Endodermal cell (in vitro differentiated cells): ENCODE data around the gene PCSK7. TPM values are rescaled to one million over a fixed set of nuclear protein-coding genes. Genes with fewer than 3 reads are reported as not detected.

ENCODE experiments used
- DNase-seq: peaks from one replicate; pipeline ENCODE4 v3.0.0-alpha.2; 2017
- H3K27ac ChIP-seq: 2 replicates; pipeline ENCODE4 v1.5.1; 2013; ENCODE audit warnings: mild to moderate bottlenecking, low read depth, low read length, moderate library complexity
- H3K27me3 ChIP-seq: 2 replicates; pipeline ENCODE4 v1.6.1; 2013; ENCODE audit warnings: mild to moderate bottlenecking, low read length, moderate library complexity; ENCODE audit not compliant: insufficient read depth, control insufficient read depth, poor library complexity, severe bottlenecking
- H3K36me3 ChIP-seq: 2 replicates; pipeline ENCODE4 v1.7.0; 2013; ENCODE audit warnings: mild to moderate bottlenecking, low read length, moderate library complexity; ENCODE audit not compliant: control insufficient read depth, insufficient read depth
- H3K4me1 ChIP-seq: one replicate; pipeline ENCODE4 v1.7.0; 2013; ENCODE audit warnings: low read length; ENCODE audit not compliant: control insufficient read depth, insufficient read depth
- H3K4me3 ChIP-seq: 2 replicates; pipeline ENCODE4 v1.5.1; 2013; ENCODE audit warnings: mild to moderate bottlenecking, low read length, moderate library complexity
- H3K9ac ChIP-seq: 2 replicates; pipeline ENCODE4 v1.6.1; 2013; ENCODE audit warnings: mild to moderate bottlenecking, low read length, moderate library complexity; ENCODE audit not compliant: poor library complexity, severe bottlenecking; ENCODE audit errors: extremely low read depth
- H3K9me3 ChIP-seq: 2 replicates; pipeline ENCODE4 v1.6.1; 2013; ENCODE audit warnings: mild to moderate bottlenecking, low read length, moderate library complexity; ENCODE audit not compliant: control insufficient read depth
- H3K27ac Mint-ChIP-seq: 2 replicates; pipeline ENCODE4 v1.8.0; 2020; ENCODE audit warnings: mixed read lengths
- H3K27me3 Mint-ChIP-seq: 2 replicates; pipeline ENCODE4 v1.8.0; 2021; ENCODE audit warnings: mild to moderate bottlenecking, mixed read lengths; ENCODE audit not compliant: insufficient read depth
- H3K36me3 Mint-ChIP-seq: 2 replicates; pipeline ENCODE4 v1.8.0; 2020; ENCODE audit warnings: low read depth, mixed read lengths
- H3K4me1 Mint-ChIP-seq: 2 replicates; pipeline ENCODE4 v1.8.0; 2020; ENCODE audit warnings: mixed read lengths
- H3K4me3 Mint-ChIP-seq: 2 replicates; pipeline ENCODE4 v1.8.0; 2020; ENCODE audit warnings: mild to moderate bottlenecking, moderate library complexity, mixed read lengths
- H3K9me3 Mint-ChIP-seq: 2 replicates; pipeline ENCODE4 v1.8.0; 2020; ENCODE audit warnings: mild to moderate bottlenecking, mixed read lengths
- WGBS, 2 experiments: methylation state at CpG; one replicate each; pipeline versions ENCODE4 v1.1.5 to v1.1.7; 2013; ENCODE audit warnings: missing lambda C conversion rate in 2 of 2, mixed read lengths in 1 of 2; ENCODE audit not compliant: insufficient coverage in 1 of 2, insufficient read length in 1 of 2; 5-methylcytosine and 5-hydroxymethylcytosine counted together
- total RNA-seq, 2 donors: library from RNA; stranded (reverse); fragmentation: NEBNext Ultra II Directional in 1 of 2; extraction: Animal tissue kit (Norgen Biotek cat#: 25700) in 1 of 2; gene quantifications; 2 replicates in 1 of 2; 3 replicates in 1 of 2; pipeline ENCODE4 v1.2.1, GENCODE V29; 2021
- TF ChIP-seq, protein P1 (sequence below): fragments of 200-600 bp; sonication (generic); conservative IDR thresholded peaks from 2 replicates; pipeline ENCODE4 v1.5.0; 2021; ENCODE audit warnings: antibody characterized with exemption, mild to moderate bottlenecking

Gene PCSK7
- total RNA-seq, 2 donors from 2014 or later: 56.5 to 58.6 TPM

DNA sequence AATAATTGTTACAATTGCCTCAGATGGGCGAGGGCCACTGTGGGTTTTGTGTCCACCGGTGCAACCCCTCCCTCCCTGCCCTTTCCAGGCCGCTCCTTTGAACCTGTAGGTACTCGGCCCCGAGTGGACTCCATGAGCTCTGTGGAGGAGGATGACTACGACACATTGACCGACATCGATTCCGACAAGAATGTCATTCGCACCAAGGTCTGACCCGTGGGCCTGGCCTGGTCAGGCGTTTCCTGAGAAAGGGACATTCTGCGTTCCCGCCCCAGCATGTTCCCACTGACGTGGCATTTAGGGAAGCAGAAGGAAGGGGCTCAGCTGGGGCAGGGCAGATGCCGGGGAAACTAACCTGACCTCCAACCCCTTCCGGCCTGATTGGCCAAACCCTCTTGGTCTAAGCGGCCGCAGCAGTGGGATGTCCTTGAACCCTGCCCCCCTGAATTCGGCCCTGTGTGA lies 43.2 kb downstream of the PCSK7 start:
- Histone ChIP-seq H3K36me3 (peaks cover 19% of the 10 kb centered on the region), H3K9me3 (no peaks in the 10 kb centered on the region), H3K4me3 (no peak overlapping the region), H3K9ac (no peak overlapping the region), H3K27ac (no peak overlapping the region), H3K4me1 (no peaks in the 10 kb centered on the region), H3K27me3 (no peaks in the 10 kb centered on the region)
- Mint-ChIP-seq H3K9me3 (no peaks in the 10 kb centered on the region), H3K36me3 (peaks cover 34% of the 10 kb centered on the region), H3K4me3 (no peak overlapping the region), H3K27me3 (no peaks in the 10 kb centered on the region), H3K4me1 (no peaks in the 10 kb centered on the region), H3K27ac (no peak overlapping the region)
- WGBS, 2 experiments: 89 to 90% methylated on average over 19 to 20 of the region's 20 CpGs
- TF ChIP-seq, protein P1, sequence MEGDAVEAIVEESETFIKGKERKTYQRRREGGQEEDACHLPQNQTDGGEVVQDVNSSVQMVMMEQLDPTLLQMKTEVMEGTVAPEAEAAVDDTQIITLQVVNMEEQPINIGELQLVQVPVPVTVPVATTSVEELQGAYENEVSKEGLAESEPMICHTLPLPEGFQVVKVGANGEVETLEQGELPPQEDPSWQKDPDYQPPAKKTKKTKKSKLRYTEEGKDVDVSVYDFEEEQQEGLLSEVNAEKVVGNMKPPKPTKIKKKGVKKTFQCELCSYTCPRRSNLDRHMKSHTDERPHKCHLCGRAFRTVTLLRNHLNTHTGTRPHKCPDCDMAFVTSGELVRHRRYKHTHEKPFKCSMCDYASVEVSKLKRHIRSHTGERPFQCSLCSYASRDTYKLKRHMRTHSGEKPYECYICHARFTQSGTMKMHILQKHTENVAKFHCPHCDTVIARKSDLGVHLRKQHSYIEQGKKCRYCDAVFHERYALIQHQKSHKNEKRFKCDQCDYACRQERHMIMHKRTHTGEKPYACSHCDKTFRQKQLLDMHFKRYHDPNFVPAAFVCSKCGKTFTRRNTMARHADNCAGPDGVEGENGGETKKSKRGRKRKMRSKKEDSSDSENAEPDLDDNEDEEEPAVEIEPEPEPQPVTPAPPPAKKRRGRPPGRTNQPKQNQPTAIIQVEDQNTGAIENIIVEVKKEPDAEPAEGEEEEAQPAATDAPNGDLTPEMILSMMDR: no peak
- peak; percentile 41 for DNase-seq

GRCh38 chr11:117187799-117188481 lies 43.9 kb downstream of the PCSK7 start:
- H3K4me1 Mint-ChIP-seq: no peaks in the 10 kb centered on the region
- Histone ChIP-seq H3K9me3 (no peaks in the 10 kb centered on the region), H3K36me3 (peaks cover 23% of the 10 kb centered on the region), H3K27ac (no peak overlapping the region), H3K4me1 (no peaks in the 10 kb centered on the region), H3K4me3 (no peak overlapping the region), H3K27me3 (no peaks in the 10 kb centered on the region), H3K9ac (no peak overlapping the region)
- H3K4me3 Mint-ChIP-seq: no peak overlapping the region
- TF ChIP-seq, protein P1: no peak
- no peaks in the 10 kb centered on the region for H3K9me3 Mint-ChIP-seq
- 93% methylated on average over 9 to 16 of the region's 16 CpGs for WGBS, 2 experiments
- no peak overlapping the region for H3K27ac Mint-ChIP-seq
- H3K36me3 Mint-ChIP-seq: peaks cover 33% of the 10 kb centered on the region
- no peaks in the 10 kb centered on the region for H3K27me3 Mint-ChIP-seq
- peak; percentile 33 for DNase-seq

GRCh38 chr11:117187428-117187798 lies 44.5 kb downstream of the PCSK7 start:
- peak; percentile 34 for DNase-seq
- H3K27ac ChIP-seq: no peak overlapping the region
- H3K9me3 ChIP-seq: no peaks in the 10 kb centered on the region
- H3K36me3 ChIP-seq: peaks cover 28% of the 10 kb centered on the region
- Mint-ChIP-seq H3K27ac (no peak overlapping the region), H3K9me3 (no peaks in the 10 kb centered on the region), H3K36me3 (peaks cover 35% of the 10 kb centered on the region), H3K4me1 (no peaks in the 10 kb centered on the region), H3K4me3 (no peak overlapping the region), H3K27me3 (no peaks in the 10 kb centered on the region)
- WGBS, 2 experiments: 91 to 96% methylated on average over 9 to 13 of the region's 13 CpGs
- TF ChIP-seq, protein P1: no peak
- H3K9ac ChIP-seq: no peak overlapping the region
- H3K4me1 ChIP-seq: no peaks in the 10 kb centered on the region
- H3K4me3 ChIP-seq: no peak overlapping the region
- no peaks in the 10 kb centered on the region for H3K27me3 ChIP-seq
